ENCODE results near the gene DNAH2. TPM values are rescaled to one million over a fixed set of nuclear protein-coding genes. Genes with fewer than 3 reads are reported as not detected.

The DNAH2 gene
- total RNA-seq, 1 experiment from 2014 or later: 0.26 TPM

GRCh38 chr17:7846765-7847661 lies 129.5 kb downstream of the DNAH2 start:
- Mint-ChIP-seq H3K36me3 (ENCODE audit: insufficient read depth, unreplicated experiment) (peaks cover 86% of the 10 kb centered on the region), H3K4me1 (ENCODE audit: low read depth, unreplicated experiment) (no peaks in the 10 kb centered on the region), H3K27me3 (ENCODE audit: unreplicated experiment) (no peaks in the 10 kb centered on the region), H3K9me3 (ENCODE audit: low read depth, unreplicated experiment) (no peaks in the 10 kb centered on the region), H3K4me3 (ENCODE audit: low read depth, unreplicated experiment) (peak overlapping the region; percentile 33), H3K27ac (ENCODE audit: unreplicated experiment) (peak overlapping the region; percentile 52)
- no peak for TF ChIP-seq CTCF (IDR thresholded peaks at IDR 0.05; ENCODE audit: unreplicated experiment)
- intact Hi-C loops (cut with micrococcal nuclease; ENCODE audit: unreplicated experiment): no loop called here
- DNase-seq: no peak
- no TSS peak for BruUV-seq (replicated peaks)
- CTCF ChIA-PET: no interaction called here

- TF ChIP-seq CTCF (IDR thresholded peaks at IDR 0.05; ENCODE audit: unreplicated experiment): no peak
- no TSS peak for BruUV-seq (replicated peaks)
- H3K27me3 Mint-ChIP-seq (ENCODE audit: unreplicated experiment): no peaks in the 10 kb centered on the region
- H3K4me1 Mint-ChIP-seq (ENCODE audit: low read depth, unreplicated experiment): no peaks in the 10 kb centered on the region
- no peak overlapping the region for H3K4me3 Mint-ChIP-seq (ENCODE audit: low read depth, unreplicated experiment)
- H3K36me3 Mint-ChIP-seq (ENCODE audit: insufficient read depth, unreplicated experiment): peaks cover 84% of the 10 kb centered on the region
- CTCF ChIA-PET: no interaction called here
- no peak for DNase-seq
- intact Hi-C loops (cut with micrococcal nuclease; ENCODE audit: unreplicated experiment): no loop called here
- H3K27ac Mint-ChIP-seq (ENCODE audit: unreplicated experiment): no peak overlapping the region
- no peaks in the 10 kb centered on the region for H3K9me3 Mint-ChIP-seq (ENCODE audit: low read depth, unreplicated experiment)
These were observed 130.6 kb downstream of the DNAH2 start for GRCh38 chr17:7848131-7848579.

GRCh38 chr17:7848739-7849129 lies 131.2 kb downstream of the DNAH2 start:
- H3K36me3 Mint-ChIP-seq (ENCODE audit: insufficient read depth, unreplicated experiment): peaks cover 80% of the 10 kb centered on the region

GRCh38 chr17:7849130-7849750 lies 131.7 kb downstream of the DNAH2 start:
- H3K27ac Mint-ChIP-seq (ENCODE audit: unreplicated experiment): no peak overlapping the region
- no peaks in the 10 kb centered on the region for H3K27me3 Mint-ChIP-seq (ENCODE audit: unreplicated experiment)
- intact Hi-C loops (cut with micrococcal nuclease; ENCODE audit: unreplicated experiment): no loop called here
- no peaks in the 10 kb centered on the region for H3K4me1 Mint-ChIP-seq (ENCODE audit: low read depth, unreplicated experiment)
- no TSS peak for BruUV-seq (replicated peaks)
- H3K36me3 Mint-ChIP-seq (ENCODE audit: insufficient read depth, unreplicated experiment): peaks cover 74% of the 10 kb centered on the region
- no peaks in the 10 kb centered on the region for H3K9me3 Mint-ChIP-seq (ENCODE audit: low read depth, unreplicated experiment)
- H3K4me3 Mint-ChIP-seq (ENCODE audit: low read depth, unreplicated experiment): no peak overlapping the region
- no peak for DNase-seq
- no peak for TF ChIP-seq CTCF (IDR thresholded peaks at IDR 0.05; ENCODE audit: unreplicated experiment)
- CTCF ChIA-PET: no interaction called here

More at GRCh38 chr17:7848739-7849129, 131.2 kb downstream of the DNAH2 start:
- no peak overlapping the region for H3K27ac Mint-ChIP-seq (ENCODE audit: unreplicated experiment)
- DNase-seq: no peak
- no peaks in the 10 kb centered on the region for H3K4me1 Mint-ChIP-seq (ENCODE audit: low read depth, unreplicated experiment)
- intact Hi-C loops (cut with micrococcal nuclease; ENCODE audit: unreplicated experiment): no loop called here
- CTCF ChIA-PET: no interaction called here
- no peak for TF ChIP-seq CTCF (IDR thresholded peaks at IDR 0.05; ENCODE audit: unreplicated experiment)
- no peaks in the 10 kb centered on the region for H3K9me3 Mint-ChIP-seq (ENCODE audit: low read depth, unreplicated experiment)
- no peak overlapping the region for H3K4me3 Mint-ChIP-seq (ENCODE audit: low read depth, unreplicated experiment)
- no TSS peak for BruUV-seq (replicated peaks)
- H3K27me3 Mint-ChIP-seq (ENCODE audit: unreplicated experiment): no peaks in the 10 kb centered on the region
